K562 (cell line): ENCODE measurements around the gene BCAR3.

Source experiments
- CAMTA2 ChIP-seq: fragments of 250-450 bp; sonication (Bioruptor Pico); conservative IDR thresholded peaks from 2 replicates; pipeline ENCODE4 v1.5.1; 2022
- FOXM1 ChIP-seq, 2 experiments: fragments of 450-650 bp in 1 of 2; sonication (generic) in 1 of 2; formaldehyde crosslinking in 1 of 2; IDR thresholded peaks; 2 replicates each; pipeline versions ENCODE4 v1.6.1 to v1.9.0; 2017 to 2022; ENCODE audit warnings: low read depth in 2 of 2, mild to moderate bottlenecking in 2 of 2, missing genetic modification reagents in 1 of 2, moderate library complexity in 1 of 2
- GABPA ChIP-seq: fragments of 200-800 bp; sonication (Bioruptor generic); conservative IDR thresholded peaks from 2 replicates; pipeline ENCODE4 v1.6.1; 2016; ENCODE audit warnings: low read depth, missing genetic modification characterization, missing compliant biosample characterization
- NFYB ChIP-seq: IDR thresholded peaks from 2 replicates; pipeline ENCODE4 v1.6.1; 2011; ENCODE audit warnings: mild to moderate bottlenecking, moderate library complexity; ENCODE audit not compliant: insufficient read length; ENCODE audit errors: extremely low read depth
- POLR2A ChIP-seq: fragments of 450-650 bp; conservative IDR thresholded peaks from 2 replicates; pipeline ENCODE4 v1.6.1; 2016
- RBBP5 ChIP-seq: fragments of 200-600 bp; sonication (generic); IDR thresholded peaks from 2 replicates; pipeline ENCODE4 v1.6.1; 2012; ENCODE audit warnings: borderline replicate concordance, mild to moderate bottlenecking, low read length, control low read depth, inconsistent platforms; ENCODE audit not compliant: insufficient read depth, poor library complexity, severe bottlenecking
- RNF2 ChIP-seq: sonication (generic); IDR thresholded peaks from 2 replicates; pipeline ENCODE4 v1.6.1; 2016
- SMC3 ChIP-seq: conservative IDR thresholded peaks from 2 replicates; pipeline ENCODE4 v1.6.1; 2011; ENCODE audit warnings: low read depth, low read length, improper control_type of control experiment; ENCODE audit not compliant: insufficient read depth
- TFAM ChIP-seq: fragments of 250-450 bp; sonication (Bioruptor Pico); conservative IDR thresholded peaks from 2 replicates; pipeline ENCODE4 v1.5.0; 2021; ENCODE audit warnings: mild to moderate bottlenecking, moderate library complexity
- ZNF507 ChIP-seq: conservative IDR thresholded peaks from 2 replicates; pipeline ENCODE4 v1.6.1; 2017; ENCODE audit warnings: missing genetic modification characterization, missing compliant biosample characterization

- TF ChIP-seq TFAM (CRISPR knock-in tag) (no peak), RNF2 (no peak), CAMTA2 (CRISPR knock-in tag) (no peak), GABPA (tag) (no peak), ZNF507 (tag) (no peak), NFYB (no peak), RBBP5 (no peak), POLR2A (no peak), FOXM1 (IDR thresholded peaks at IDR 0.05; ENCODE audit: low read depth) (no peak), FOXM1 (CRISPR knock-in tag; IDR thresholded peaks at IDR 0.05; ENCODE audit: low read depth) (no peak), SMC3 (no peak)
These were observed 93.4 kb downstream of the BCAR3 start for GRCh38 chr1:93588206-93588605.
